ENCODE measurements around the gene PRKAR1B. TPM values are rescaled to one million over a fixed set of nuclear protein-coding genes. Genes with fewer than 3 reads are reported as not detected.

Gene PRKAR1B
- total and polyA plus RNA-seq, 7 experiments from 2014 or later = 16.1 to 51.4 (median 28.7) TPM

- Histone ChIP-seq H3K9me3 (ENCODE audit: control insufficient read depth in 2 of 3, low read length in 3 of 3) (no peaks in the 10 kb centered on the region), H3K4me1 (ENCODE audit: control insufficient read depth in 2 of 2, insufficient read depth in 2 of 2, low read length in 2 of 2) (no peaks in the 10 kb centered on the region), H3K27me3 (ENCODE audit: control insufficient read depth in 2 of 2, insufficient read depth in 2 of 2, low read length in 2 of 2) (no peaks in the 10 kb centered on the region), H3K4me3 (ENCODE audit: low read length) (no peak overlapping the region), H3K27ac (ENCODE audit: low read depth, low read length) (no peak overlapping the region), H3K36me3 (ENCODE audit: control insufficient read depth in 2 of 3, insufficient read depth in 3 of 3, low read length in 3 of 3) (peaks cover 0 to 6% (median 0%) of the 10 kb centered on the region in 3 experiments)
- POLR2A ChIA-PET = no interaction called here
- H3K4me3 Mint-ChIP-seq = no peak overlapping the region
- H3K36me3 Mint-ChIP-seq = peaks cover 0 to 8% (median 0%) of the 10 kb centered on the region in 5 donors
- no peak for DNase-seq
- intact Hi-C loops (cut with micrococcal nuclease) = no loop called here
- CTCF ChIA-PET = no interaction called here
- no peak for ATAC-seq
- H3K27me3 Mint-ChIP-seq = no peaks in the 10 kb centered on the region
- H3K4me1 Mint-ChIP-seq = peaks cover 0 to 5% (median 2%) of the 10 kb centered on the region in 7 donors
- peaks cover 0 to 2% (median 0%) of the 10 kb centered on the region in 11 donors for H3K9me3 Mint-ChIP-seq
- H3K27ac Mint-ChIP-seq = no peak overlapping the region
These were observed 159.7 kb downstream of the PRKAR1B start for GRCh38 chr7:567305-567883.

- no peak overlapping the region for H3K27ac ChIP-seq (ENCODE audit: low read depth, low read length)
- ChIA-PET POLR2A (no interaction called here), CTCF (no interaction called here)
- Mint-ChIP-seq H3K36me3 (peaks cover 0 to 8% (median 0%) of the 10 kb centered on the region in 5 donors), H3K4me1 (peaks cover 0 to 5% (median 2%) of the 10 kb centered on the region in 7 donors), H3K4me3 (no peak overlapping the region), H3K27ac (no peak overlapping the region), H3K9me3 (peaks cover 0 to 2% (median 0%) of the 10 kb centered on the region in 11 donors), H3K27me3 (no peaks in the 10 kb centered on the region)
- H3K4me1 ChIP-seq (ENCODE audit: control insufficient read depth in 2 of 2, insufficient read depth in 2 of 2, low read length in 2 of 2) = no peaks in the 10 kb centered on the region
- intact Hi-C loops (cut with micrococcal nuclease) = no loop called here
- peaks cover 0 to 6% (median 0%) of the 10 kb centered on the region in 3 experiments for H3K36me3 ChIP-seq (ENCODE audit: control insufficient read depth in 2 of 3, insufficient read depth in 3 of 3, low read length in 3 of 3)
- no peaks in the 10 kb centered on the region for H3K27me3 ChIP-seq (ENCODE audit: control insufficient read depth in 2 of 2, insufficient read depth in 2 of 2, low read length in 2 of 2)
- DNase-seq (no peak), ATAC-seq (no peak)
- H3K4me3 ChIP-seq (ENCODE audit: low read length) = no peak overlapping the region
- H3K9me3 ChIP-seq (ENCODE audit: control insufficient read depth in 2 of 3, low read length in 3 of 3) = no peaks in the 10 kb centered on the region
These were observed 161.0 kb downstream of the PRKAR1B start for GRCh38 chr7:566100-566499.

GRCh38 chr7:564176-564865, 162.8 kb downstream of the PRKAR1B start:
- DNase-seq (no peak), ATAC-seq (no peak)
- peaks cover 0 to 8% (median 0%) of the 10 kb centered on the region in 5 donors for H3K36me3 Mint-ChIP-seq
- no peak overlapping the region for H3K4me3 Mint-ChIP-seq
- peaks cover 0 to 5% (median 2%) of the 10 kb centered on the region in 7 donors for H3K4me1 Mint-ChIP-seq
- Histone ChIP-seq H3K9me3 (ENCODE audit: control insufficient read depth in 2 of 3, low read length in 3 of 3) (no peaks in the 10 kb centered on the region), H3K36me3 (ENCODE audit: control insufficient read depth in 2 of 3, insufficient read depth in 3 of 3, low read length in 3 of 3) (peaks cover 0 to 6% (median 0%) of the 10 kb centered on the region in 3 experiments), H3K4me1 (ENCODE audit: control insufficient read depth in 2 of 2, insufficient read depth in 2 of 2, low read length in 2 of 2) (no peaks in the 10 kb centered on the region), H3K27ac (ENCODE audit: low read depth, low read length) (no peak overlapping the region), H3K4me3 (ENCODE audit: low read length) (no peak overlapping the region), H3K27me3 (ENCODE audit: control insufficient read depth in 2 of 2, insufficient read depth in 2 of 2, low read length in 2 of 2) (no peaks in the 10 kb centered on the region)
- intact Hi-C loops (cut with micrococcal nuclease) = no loop called here
- H3K27me3 Mint-ChIP-seq = no peaks in the 10 kb centered on the region
- H3K9me3 Mint-ChIP-seq = peaks cover 0 to 3% (median 0%) of the 10 kb centered on the region in 11 donors
- CTCF ChIA-PET = interaction anchor here (0.5 to 0.7 kb wide), 2 partner anchors 34 to 208 kb away, joined by 3 read pairs; no protein-coding TSS in a partner anchor
- peak overlapping the region in 1 of 9 donors; percentile 59 for H3K27ac Mint-ChIP-seq
- POLR2A ChIA-PET = no interaction called here

GRCh38 chr7:563629-564170, 163.4 kb downstream of the PRKAR1B start:
- H3K27ac Mint-ChIP-seq = peak overlapping the region in 1 of 9 donors; percentile 30
- Histone ChIP-seq H3K27me3 (ENCODE audit: control insufficient read depth in 2 of 2, insufficient read depth in 2 of 2, low read length in 2 of 2) (no peaks in the 10 kb centered on the region), H3K36me3 (ENCODE audit: control insufficient read depth in 2 of 3, insufficient read depth in 3 of 3, low read length in 3 of 3) (peaks cover 0 to 4% (median 0%) of the 10 kb centered on the region in 3 experiments), H3K4me3 (ENCODE audit: low read length) (no peak overlapping the region), H3K9me3 (ENCODE audit: control insufficient read depth in 2 of 3, low read length in 3 of 3) (no peaks in the 10 kb centered on the region), H3K4me1 (ENCODE audit: control insufficient read depth in 2 of 2, insufficient read depth in 2 of 2, low read length in 2 of 2) (no peaks in the 10 kb centered on the region), H3K27ac (ENCODE audit: low read depth, low read length) (no peak overlapping the region)
- peak; percentile 17 for ATAC-seq
- no peak for DNase-seq
- CTCF ChIA-PET = interaction anchor here (0.7 kb wide), 1 partner anchor 209 kb away, joined by 3 read pairs; no protein-coding TSS in a partner anchor
- H3K4me1 Mint-ChIP-seq = peaks cover 0 to 5% (median 2%) of the 10 kb centered on the region in 7 donors
- intact Hi-C loops (cut with micrococcal nuclease) = no loop called here
- no peak overlapping the region for H3K4me3 Mint-ChIP-seq
- peaks cover 0 to 3% (median 0%) of the 10 kb centered on the region in 11 donors for H3K9me3 Mint-ChIP-seq
- no peaks in the 10 kb centered on the region for H3K27me3 Mint-ChIP-seq
- POLR2A ChIA-PET = no interaction called here
- peaks cover 0 to 8% (median 0%) of the 10 kb centered on the region in 5 donors for H3K36me3 Mint-ChIP-seq

- Histone ChIP-seq H3K36me3 (ENCODE audit: control insufficient read depth in 2 of 3, insufficient read depth in 3 of 3, low read length in 3 of 3) (peaks cover 0 to 4% (median 0%) of the 10 kb centered on the region in 3 experiments), H3K4me3 (ENCODE audit: low read length) (no peak overlapping the region), H3K9me3 (ENCODE audit: control insufficient read depth in 2 of 3, low read length in 3 of 3) (no peaks in the 10 kb centered on the region), H3K27me3 (ENCODE audit: control insufficient read depth in 2 of 2, insufficient read depth in 2 of 2, low read length in 2 of 2) (no peaks in the 10 kb centered on the region), H3K4me1 (ENCODE audit: control insufficient read depth in 2 of 2, insufficient read depth in 2 of 2, low read length in 2 of 2) (no peaks in the 10 kb centered on the region), H3K27ac (ENCODE audit: low read depth, low read length) (no peak overlapping the region)
- ATAC-seq (peak; percentile 17), DNase-seq (no peak)
- Mint-ChIP-seq H3K27me3 (no peaks in the 10 kb centered on the region), H3K36me3 (peaks cover 0 to 8% (median 0%) of the 10 kb centered on the region in 5 donors), H3K4me1 (peaks cover 0 to 5% (median 2%) of the 10 kb centered on the region in 7 donors), H3K9me3 (peaks cover 0 to 3% (median 0%) of the 10 kb centered on the region in 11 donors), H3K27ac (peak overlapping the region in 3 of 9 donors; percentile 28 to 63 (median 30)), H3K4me3 (no peak overlapping the region)
- ChIA-PET CTCF (no interaction called here), POLR2A (no interaction called here)
- intact Hi-C loops (cut with micrococcal nuclease) = no loop called here
These were observed 164.1 kb downstream of the PRKAR1B start for GRCh38 chr7:562789-563628.

- peaks cover 0 to 4% (median 0%) of the 10 kb centered on the region in 3 experiments for H3K36me3 ChIP-seq (ENCODE audit: control insufficient read depth in 2 of 3, insufficient read depth in 3 of 3, low read length in 3 of 3)
- no peak overlapping the region for H3K4me3 Mint-ChIP-seq
- ATAC-seq (no peak), DNase-seq (no peak)
- H3K9me3 ChIP-seq (ENCODE audit: control insufficient read depth in 2 of 3, low read length in 3 of 3) = no peaks in the 10 kb centered on the region
- H3K4me1 ChIP-seq (ENCODE audit: control insufficient read depth in 2 of 2, insufficient read depth in 2 of 2, low read length in 2 of 2) = no peaks in the 10 kb centered on the region
- no peak overlapping the region for H3K4me3 ChIP-seq (ENCODE audit: low read length)
- H3K27ac Mint-ChIP-seq = peak overlapping the region in 5 of 9 donors; percentile 18 to 65 (median 59)
- H3K27ac ChIP-seq (ENCODE audit: low read depth, low read length) = no peak overlapping the region
- H3K36me3 Mint-ChIP-seq = peaks cover 0 to 8% (median 0%) of the 10 kb centered on the region in 5 donors
- no peaks in the 10 kb centered on the region for H3K27me3 Mint-ChIP-seq
- POLR2A ChIA-PET = no interaction called here
- H3K4me1 Mint-ChIP-seq = peaks cover 0 to 5% (median 2%) of the 10 kb centered on the region in 7 donors
- intact Hi-C loops (cut with micrococcal nuclease) = no loop called here
- no peaks in the 10 kb centered on the region for H3K27me3 ChIP-seq (ENCODE audit: control insufficient read depth in 2 of 2, insufficient read depth in 2 of 2, low read length in 2 of 2)
- CTCF ChIA-PET = no interaction called here
- H3K9me3 Mint-ChIP-seq = peaks cover 0 to 3% (median 0%) of the 10 kb centered on the region in 11 donors
These were observed 164.8 kb downstream of the PRKAR1B start for GRCh38 chr7:562374-562675.

Measured in naive thymus-derived CD4-positive, alpha-beta T cell (primary cell).